D721Med (cell line): ENCODE measurements around the gene KPNA1.

Experiments
- DNase-seq: peaks from one replicate; pipeline ENCODE4 v3.0.0; 2011; ENCODE audit warnings: low spot score; ENCODE audit not compliant: insufficient read length
- FAIRE-seq: peaks from 2 replicates; lab custom pipeline; 2011; peaks lifted over from hg19 to GRCh38; lab: Jason Lieb, UNC
- CTCF ChIP-seq: IDR thresholded peaks from 2 replicates; pipeline ENCODE4 v1.5.1; 2012; ENCODE audit warnings: mild to moderate bottlenecking, control low read depth; ENCODE audit not compliant: insufficient read depth; ENCODE audit errors: missing control alignments

Gene KPNA1

GRCh38 chr3:122389197-122389596 lies 125.5 kb downstream of the KPNA1 start:
- no peak for FAIRE-seq
- no peak for TF ChIP-seq CTCF
- DNase-seq, result no peak

- no peak for TF ChIP-seq CTCF
- DNase-seq, result no peak
- no peak for FAIRE-seq
Observed at GRCh38 chr3:122387709-122388108, 127.0 kb downstream of the KPNA1 start.

DNA sequence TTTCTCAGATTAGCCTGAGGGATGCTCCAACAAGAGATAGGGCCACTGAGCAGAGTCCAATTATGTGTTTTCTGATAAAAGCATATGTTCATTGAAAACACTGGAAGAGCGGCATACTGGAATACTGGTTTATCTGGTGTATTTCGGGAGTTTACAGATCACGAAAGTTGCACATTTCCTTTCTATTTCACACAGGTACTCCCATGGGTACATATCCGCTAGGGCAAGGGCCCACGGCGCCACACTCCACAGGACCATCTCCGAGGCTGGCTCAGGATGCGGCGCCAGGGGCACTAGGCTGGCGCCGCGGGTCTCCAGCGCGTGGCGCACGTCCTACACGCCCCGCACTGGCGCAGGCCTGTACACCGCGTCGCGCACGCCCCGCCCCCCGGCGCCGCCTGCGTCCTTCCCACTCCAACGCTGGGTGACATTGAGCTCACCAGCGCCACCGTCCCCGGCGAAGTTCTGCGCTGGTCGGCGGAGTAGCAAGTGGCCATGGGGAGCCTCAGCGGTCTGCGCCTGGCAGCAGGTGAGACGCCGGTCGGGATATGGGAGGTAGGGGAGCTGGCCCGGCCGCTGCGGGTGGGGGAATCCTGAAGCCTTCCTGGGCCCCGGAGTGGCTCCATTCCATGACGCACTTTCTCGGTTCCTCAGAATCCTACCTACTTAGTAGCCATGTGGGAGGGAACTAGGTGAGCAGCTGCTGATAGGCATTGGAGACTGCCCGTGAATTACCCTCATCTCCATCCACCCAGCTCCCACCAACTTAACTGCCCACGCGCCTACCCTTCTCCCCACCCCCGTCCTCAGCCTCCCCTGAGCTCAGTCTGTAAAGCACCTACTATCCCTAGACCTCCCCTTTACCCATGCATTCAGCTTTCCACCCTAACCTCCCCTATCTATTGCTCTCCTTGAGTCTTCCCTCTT lies 130.7 kb downstream of the KPNA1 start, which contains the start of gene FAM162A:
Gene FAM162A, plus strand, starts transcription at position 412 of the 927 bp plus-strand sequence. Its CDS starts 84 bp downstream, at position 496.
- DNase-seq (peak; percentile 63), FAIRE-seq (no peak)
- peak; percentile 71 for TF ChIP-seq CTCF

DNA sequence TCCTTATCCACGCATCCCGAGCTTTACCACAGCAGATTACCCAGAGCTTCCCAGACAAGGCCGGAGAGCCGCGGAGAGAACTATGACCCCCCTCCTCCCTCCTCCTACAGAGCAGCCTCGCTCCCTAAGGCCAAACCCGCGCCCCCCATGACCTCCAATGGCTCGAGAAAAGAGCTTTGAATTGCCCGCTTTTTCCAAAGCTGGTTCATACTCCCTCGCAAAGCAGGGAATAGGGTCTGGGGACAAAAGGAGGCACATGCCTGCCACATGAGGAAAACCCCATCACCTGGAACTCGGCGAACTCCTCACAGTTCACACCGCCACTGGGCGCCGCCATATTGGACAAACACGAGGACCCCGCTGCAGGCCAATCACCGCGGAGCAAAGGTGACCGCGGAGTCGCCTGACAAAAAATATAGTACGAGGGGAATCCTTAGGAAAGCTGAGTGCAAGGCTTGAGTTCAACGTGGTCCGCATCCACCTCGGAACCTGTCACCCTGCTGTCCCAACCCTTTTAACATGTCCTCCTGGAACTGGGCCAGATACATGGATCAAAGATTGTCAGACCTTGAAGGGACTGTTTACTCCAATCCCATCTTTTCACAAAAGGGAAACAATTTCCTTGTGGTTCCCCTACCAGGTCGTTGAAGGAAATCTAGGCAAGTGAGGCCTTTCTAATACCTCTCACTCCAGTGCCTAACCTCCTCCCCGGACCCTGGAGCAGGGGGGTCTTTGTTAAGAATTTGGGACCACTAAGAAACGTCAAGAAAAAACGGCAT lies 131.7 kb downstream of the KPNA1 start, which contains the start of gene MIX23:
Gene MIX23, minus strand, starts transcription at position 344 of the 779 bp plus-strand sequence. Its CDS starts 7 bp downstream, at position 337.
- TF ChIP-seq CTCF, result no peak
- DNase-seq, result peak; percentile 43
- FAIRE-seq, result no peak

GRCh38 chr3:122377975-122378374 lies 136.8 kb downstream of the KPNA1 start:
- DNase-seq (no peak), FAIRE-seq (no peak)
- no peak for TF ChIP-seq CTCF

DNA sequence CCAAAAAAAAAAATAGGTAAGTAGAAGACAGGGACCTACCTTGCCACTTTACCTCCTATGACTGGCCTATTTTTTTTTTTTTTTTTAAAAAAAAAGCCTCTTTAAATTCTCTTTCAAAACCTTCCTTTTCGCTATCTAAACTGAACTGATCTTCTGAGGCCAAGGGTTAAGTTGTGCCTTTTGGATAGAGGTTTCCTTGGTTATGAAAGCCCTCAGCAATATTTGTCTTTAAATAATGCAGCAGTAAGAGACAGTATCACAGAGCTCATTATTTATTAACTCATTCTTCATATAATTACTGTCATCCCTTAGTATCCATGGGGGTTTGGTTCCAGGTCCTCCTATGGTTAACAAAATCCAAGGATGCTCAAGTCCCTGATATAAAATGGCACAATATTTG lies 140.7 kb downstream of the KPNA1 start:
- FAIRE-seq (no peak), DNase-seq (no peak)
- no peak for TF ChIP-seq CTCF
